Dendritic cell treated with granulocyte-macrophage colony-stimulating factor and Interleukin-4, amounts not matched to agents 40 ng/mL and 50 ng/mL, for 4 days (primary cell): Measurements from ENCODE around the gene KCTD6.
"Not testable (repeated sequence)": the region's sequence is repeated elsewhere in the genome, so short reads cannot be mapped to it uniquely, and the experiment has no call there.

Experiments
- H3K27ac Mint-ChIP-seq: one replicate; pipeline ENCODE4 v1.8.0; 2022; ENCODE audit warnings: mild to moderate bottlenecking, mixed read lengths
- H3K27me3 Mint-ChIP-seq: one replicate; pipeline ENCODE4 v1.8.0; 2022; ENCODE audit warnings: mild to moderate bottlenecking, mixed read lengths
- H3K36me3 Mint-ChIP-seq: one replicate; pipeline ENCODE4 v1.8.0; 2022; ENCODE audit warnings: low read depth, mixed read lengths
- H3K4me1 Mint-ChIP-seq: one replicate; pipeline ENCODE4 v1.8.0; 2022; ENCODE audit warnings: low read depth, mixed read lengths
- H3K4me3 Mint-ChIP-seq: one replicate; pipeline ENCODE4 v1.8.0; 2022; ENCODE audit warnings: mild to moderate bottlenecking, moderate library complexity, mixed read lengths
- H3K9me3 Mint-ChIP-seq: one replicate; pipeline ENCODE4 v1.8.0; 2022; ENCODE audit warnings: mixed read lengths
- intact Hi-C: fragments of 100-400 bp; cut with micrococcal nuclease; formaldehyde crosslinking; loops from one replicate; pipeline ENCODE4 v1.15.0; 2022

Gene KCTD6

DNA sequence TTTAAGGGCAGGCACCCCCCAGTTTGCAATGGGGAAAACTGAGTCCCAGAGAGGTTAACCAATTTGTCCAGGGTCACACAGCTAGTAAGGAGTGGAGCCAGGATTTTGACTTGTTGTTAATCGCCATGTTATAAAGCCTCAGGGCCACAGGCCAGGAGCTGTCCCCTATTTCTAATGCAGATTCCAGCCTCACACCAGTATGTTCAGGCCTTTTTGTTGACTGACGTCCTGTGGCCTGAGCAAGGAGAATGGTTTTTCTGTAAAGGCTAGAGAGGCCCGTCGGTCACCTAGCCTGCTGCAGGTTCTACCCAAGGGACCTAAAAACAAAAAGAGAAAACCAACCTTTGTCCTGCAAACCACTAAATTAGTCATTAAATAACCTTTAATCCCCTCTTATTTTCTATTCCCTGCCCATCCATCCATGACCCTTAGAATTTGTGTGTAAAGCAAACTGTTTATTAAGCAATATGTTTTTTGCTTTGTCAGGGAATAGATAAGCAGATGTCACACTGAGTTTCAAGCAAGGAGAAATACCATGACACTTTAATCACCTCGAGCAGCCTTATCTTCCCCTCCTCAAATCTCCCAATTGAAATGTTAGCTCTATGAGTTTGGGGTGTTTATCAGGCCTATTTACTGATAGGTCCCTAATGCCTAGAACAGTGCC lies 31.0 kb downstream of the KCTD6 start:
- Mint-ChIP-seq H3K27me3 (no peaks in the 10 kb centered on the region), H3K27ac (no peak overlapping the region), H3K4me1 (peaks cover 32% of the 10 kb centered on the region), H3K4me3 (no peak overlapping the region), H3K36me3 (no peaks in the 10 kb centered on the region), H3K9me3 (no peaks in the 10 kb centered on the region)
- intact Hi-C loops, result no loop called here

- H3K27ac Mint-ChIP-seq, result no peak overlapping the region
- no peaks in the 10 kb centered on the region for H3K9me3 Mint-ChIP-seq
- no peaks in the 10 kb centered on the region for H3K36me3 Mint-ChIP-seq
- no peak overlapping the region for H3K4me3 Mint-ChIP-seq
- intact Hi-C loops, result no loop called here
- H3K27me3 Mint-ChIP-seq, result no peaks in the 10 kb centered on the region
- H3K4me1 Mint-ChIP-seq, result peaks cover 41% of the 10 kb centered on the region
Measured at GRCh38 chr3:58524326-58524888, 32.5 kb downstream of the KCTD6 start.

- Mint-ChIP-seq H3K36me3 (no peaks in the 10 kb centered on the region), H3K4me3 (no peak overlapping the region), H3K27me3 (no peaks in the 10 kb centered on the region), H3K4me1 (peaks cover 37% of the 10 kb centered on the region), H3K9me3 (no peaks in the 10 kb centered on the region), H3K27ac (no peak overlapping the region)
- intact Hi-C loops, result no loop called here
Measured at GRCh38 chr3:58526515-58526957, 34.6 kb downstream of the KCTD6 start.

- H3K9me3 Mint-ChIP-seq, H3K27me3 Mint-ChIP-seq, H3K4me3 Mint-ChIP-seq, intact Hi-C loops, H3K36me3 Mint-ChIP-seq, H3K27ac Mint-ChIP-seq: not testable (repeated sequence)
- H3K4me1 Mint-ChIP-seq, result peaks cover 34% of the 10 kb centered on the region
Measured at GRCh38 chr3:58527440-58527839, 35.5 kb downstream of the KCTD6 start.

GRCh38 chr3:58528629-58529028 lies 36.7 kb downstream of the KCTD6 start:
- Mint-ChIP-seq H3K4me1 (peaks cover 42% of the 10 kb centered on the region), H3K9me3 (no peaks in the 10 kb centered on the region), H3K27me3 (no peaks in the 10 kb centered on the region), H3K36me3 (no peaks in the 10 kb centered on the region), H3K27ac (no peak overlapping the region), H3K4me3 (no peak overlapping the region)
- intact Hi-C loops, result no loop called here

GRCh38 chr3:58529516-58530353 lies 37.8 kb downstream of the KCTD6 start:
- H3K36me3 Mint-ChIP-seq, result no peaks in the 10 kb centered on the region
- H3K4me1 Mint-ChIP-seq, result peaks cover 42% of the 10 kb centered on the region
- H3K27ac Mint-ChIP-seq, result no peak overlapping the region
- no peak overlapping the region for H3K4me3 Mint-ChIP-seq
- intact Hi-C loops, result loop anchor here (5.0 kb wide), 1 partner anchor 207 kb away; no protein-coding TSS in a partner anchor
- no peaks in the 10 kb centered on the region for H3K9me3 Mint-ChIP-seq
- H3K27me3 Mint-ChIP-seq, result no peaks in the 10 kb centered on the region

- peak overlapping the region; percentile 34 for H3K27ac Mint-ChIP-seq
- H3K4me1 Mint-ChIP-seq, result peaks cover 39% of the 10 kb centered on the region
- no peaks in the 10 kb centered on the region for H3K36me3 Mint-ChIP-seq
- H3K27me3 Mint-ChIP-seq, result no peaks in the 10 kb centered on the region
- intact Hi-C loops, result loop anchor here (5.0 kb wide), 1 partner anchor 208 kb away; no protein-coding TSS in a partner anchor
- no peaks in the 10 kb centered on the region for H3K9me3 Mint-ChIP-seq
- no peak overlapping the region for H3K4me3 Mint-ChIP-seq
Measured at GRCh38 chr3:58530354-58530865, 38.5 kb downstream of the KCTD6 start.

- Mint-ChIP-seq H3K27me3 (no peaks in the 10 kb centered on the region), H3K9me3 (no peaks in the 10 kb centered on the region), H3K36me3 (no peaks in the 10 kb centered on the region), H3K4me3 (no peak overlapping the region), H3K4me1 (peaks cover 34% of the 10 kb centered on the region), H3K27ac (no peak overlapping the region)
- intact Hi-C loops, result loop anchor here (5.0 kb wide), 1 partner anchor 209 kb away; no protein-coding TSS in a partner anchor
Measured at GRCh38 chr3:58531555-58531954, 39.7 kb downstream of the KCTD6 start.

- no peak overlapping the region for H3K4me3 Mint-ChIP-seq
Measured at GRCh38 chr3:58531956-58532355, 40.1 kb downstream of the KCTD6 start.

GRCh38 chr3:58532794-58533220 lies 40.9 kb downstream of the KCTD6 start:
- no peaks in the 10 kb centered on the region for H3K27me3 Mint-ChIP-seq
- intact Hi-C loops, result loop anchor here (1.0 to 5.0 kb wide), 5 partner anchors 40 to 226 kb away; partner anchors contain the start of genes HTD2, KCTD6, PDHB and RPP14
- no peaks in the 10 kb centered on the region for H3K36me3 Mint-ChIP-seq
- H3K27ac Mint-ChIP-seq, result peak overlapping the region; percentile 26
- H3K4me1 Mint-ChIP-seq, result peaks cover 39% of the 10 kb centered on the region
- H3K9me3 Mint-ChIP-seq, result no peaks in the 10 kb centered on the region
- H3K4me3 Mint-ChIP-seq, result no peak overlapping the region

More at GRCh38 chr3:58531956-58532355, 40.1 kb downstream of the KCTD6 start:
- H3K4me1 Mint-ChIP-seq, result peaks cover 33% of the 10 kb centered on the region
- no peaks in the 10 kb centered on the region for H3K9me3 Mint-ChIP-seq
- intact Hi-C loops, result loop anchor here (1.0 to 5.0 kb wide), 5 partner anchors 39 to 225 kb away; partner anchors contain the start of genes HTD2, KCTD6, PDHB and RPP14
- no peaks in the 10 kb centered on the region for H3K27me3 Mint-ChIP-seq
- H3K27ac Mint-ChIP-seq, result no peak overlapping the region
- no peaks in the 10 kb centered on the region for H3K36me3 Mint-ChIP-seq

DNA sequence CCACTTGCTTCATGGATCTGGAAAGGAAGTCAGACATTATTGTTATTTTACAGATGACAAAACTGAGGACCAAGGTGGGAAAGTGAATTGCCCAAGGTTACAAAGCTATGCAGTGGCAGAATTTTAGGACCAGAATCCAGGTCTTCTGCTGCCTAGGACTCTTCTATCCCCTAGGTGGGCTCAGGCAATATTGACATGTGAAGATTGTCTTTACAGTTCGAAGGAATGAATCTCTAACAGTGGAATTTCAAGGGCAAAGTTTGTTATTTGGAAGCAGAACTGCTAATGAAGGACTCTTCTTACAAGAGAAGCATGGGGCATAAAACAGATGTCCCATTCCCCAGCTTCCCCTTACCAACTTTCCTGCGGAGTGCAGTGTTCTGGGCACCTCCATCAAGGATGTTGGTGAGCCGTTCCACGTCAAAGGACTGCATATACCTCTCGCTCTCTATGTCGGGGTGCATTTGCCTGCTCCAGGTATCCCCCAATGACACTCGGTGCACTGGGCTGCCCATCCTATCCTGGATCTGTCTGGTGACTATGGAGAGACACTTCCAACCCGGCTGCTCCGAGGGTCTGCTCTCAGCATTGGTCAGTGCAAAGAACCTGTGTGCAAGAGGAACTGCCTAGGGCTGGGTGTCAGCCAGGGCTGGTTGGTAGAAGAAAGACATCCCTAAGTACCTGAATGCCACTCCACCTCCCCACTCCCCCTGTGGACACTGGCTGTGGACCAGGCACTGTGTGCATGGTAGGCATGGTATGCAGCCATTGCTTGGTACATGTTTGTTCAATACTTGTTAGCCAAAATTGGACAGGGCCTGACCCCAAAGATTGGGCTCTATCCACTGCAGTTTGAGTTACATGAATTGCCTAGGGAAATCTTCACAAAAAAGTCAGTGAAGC lies 42.9 kb downstream of the KCTD6 start:
- H3K9me3 Mint-ChIP-seq, result no peaks in the 10 kb centered on the region
- H3K4me1 Mint-ChIP-seq, result peaks cover 38% of the 10 kb centered on the region
- H3K36me3 Mint-ChIP-seq, result no peaks in the 10 kb centered on the region
- intact Hi-C loops, result loop anchor here (5.0 kb wide), 1 partner anchor 213 kb away; no protein-coding TSS in a partner anchor
- H3K27me3 Mint-ChIP-seq, result no peaks in the 10 kb centered on the region
- H3K4me3 Mint-ChIP-seq, result no peak overlapping the region
- H3K27ac Mint-ChIP-seq, result no peak overlapping the region

DNA sequence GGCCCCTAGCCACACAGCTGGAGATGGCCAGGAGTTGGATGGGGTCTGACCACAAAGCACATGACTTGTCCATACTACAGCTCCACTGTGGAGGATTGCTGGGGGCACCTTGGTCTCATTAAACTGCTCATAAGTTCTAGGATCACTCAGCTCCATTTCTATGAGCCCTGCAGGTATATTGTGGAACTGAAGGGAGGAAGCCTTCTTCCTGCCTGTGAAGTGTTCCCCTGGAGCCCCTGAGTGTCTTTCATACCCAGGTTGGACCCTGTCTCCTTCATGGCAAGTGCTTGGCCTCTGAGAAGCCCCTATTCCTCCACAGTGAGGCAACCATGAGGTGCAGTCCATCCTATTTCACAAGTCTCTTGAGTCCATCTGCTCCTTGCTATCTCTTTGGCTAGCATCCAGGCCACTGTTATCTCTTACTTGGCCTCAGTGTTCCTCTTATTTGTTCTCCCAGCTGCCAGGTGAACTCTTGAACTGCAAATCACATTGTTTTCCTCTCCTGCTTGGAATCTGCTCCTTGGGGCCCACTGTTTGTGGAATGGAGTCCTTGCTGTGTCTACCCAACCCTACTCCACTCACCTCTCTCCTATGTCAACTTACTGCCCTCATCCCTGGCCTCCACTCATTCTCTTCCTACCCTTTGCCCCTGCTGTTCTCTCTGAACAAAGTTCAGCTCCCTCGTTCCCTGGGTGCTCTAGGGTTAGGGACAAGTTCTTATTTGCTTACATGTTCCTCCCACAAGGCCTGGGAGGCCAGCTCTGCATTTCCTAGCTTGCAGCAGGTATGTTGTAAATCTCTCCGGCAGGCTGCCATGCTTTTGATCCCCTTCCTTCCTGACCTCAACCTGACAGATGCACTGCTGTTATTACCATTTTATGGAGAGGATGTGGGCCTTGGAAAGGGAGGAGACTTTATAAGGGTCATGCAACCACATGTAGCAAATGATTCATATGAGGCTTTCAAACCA lies 43.9 kb downstream of the KCTD6 start:
- H3K9me3 Mint-ChIP-seq, result no peaks in the 10 kb centered on the region
- no peak overlapping the region for H3K4me3 Mint-ChIP-seq
- intact Hi-C loops, result no loop called here
- H3K4me1 Mint-ChIP-seq, result peaks cover 38% of the 10 kb centered on the region
- no peaks in the 10 kb centered on the region for H3K36me3 Mint-ChIP-seq
- no peaks in the 10 kb centered on the region for H3K27me3 Mint-ChIP-seq
- H3K27ac Mint-ChIP-seq, result no peak overlapping the region
